Right cardiac atrium (tissue), 5 donors: ENCODE measurements around the gene OPRD1. TPM values are rescaled to one million over a fixed set of nuclear protein-coding genes. Genes with fewer than 3 reads are reported as not detected.
"Not testable (repeated sequence)": the region's sequence is repeated elsewhere in the genome, so short reads cannot be mapped to it uniquely, and the experiment has no call there.

Experiments used
- ATAC-seq, 2 donors: fragments of 200-7000 bp; cut with Tn5 transposase; one replicate each; pipeline versions ENCODE4 v1.8.0 to v1.9.1; 2020; ENCODE audit warnings: moderate library complexity in 2 of 2, mild to moderate bottlenecking in 1 of 2
- DNase-seq, 3 donors: peaks; one replicate each; pipeline ENCODE4 v3.0.0-alpha.2; 2020
- H3K27ac ChIP-seq: one replicate; pipeline ENCODE4 v1.5.1; 2013; ENCODE audit warnings: mild to moderate bottlenecking, low read length, control low read depth, moderate library complexity
- H3K27me3 ChIP-seq: one replicate; pipeline ENCODE4 v1.6.1; 2013; ENCODE audit not compliant: control insufficient read depth, insufficient read depth
- H3K4me1 ChIP-seq: one replicate; pipeline ENCODE4 v1.6.1; 2013; ENCODE audit warnings: low read length; ENCODE audit not compliant: control insufficient read depth, insufficient read depth
- H3K4me3 ChIP-seq: one replicate; pipeline ENCODE4 v1.5.1; 2013; ENCODE audit warnings: low read length, control low read depth
- H3K9me3 ChIP-seq: one replicate; pipeline ENCODE4 v1.6.1; 2013; ENCODE audit warnings: low read length; ENCODE audit not compliant: control insufficient read depth
- WGBS: extraction: QIAGEN DNeasy Blood & Tissue Kit; methylation state at CpG from one replicate; pipeline ENCODE4 v1.1.7; 2013; 5-methylcytosine and 5-hydroxymethylcytosine counted together
- intact Hi-C, 4 donors: fragments of 100-400 bp; cut with DNase I; formaldehyde crosslinking; loops; one replicate each; pipeline versions ENCODE4 v1.11.0 to v1.14.0; 2022 to 2023
- polyA plus RNA-seq: library from polyadenylated mRNA; stranded (reverse); fragments of 200-250 nt; gene quantifications from one replicate; pipeline ENCODE4 v1.2.3, GENCODE V29; 2013
- total RNA-seq, 4 donors: library from RNA; stranded (reverse); fragmentation: NEBNext Ultra II Directional; extraction: Animal tissue kit (Norgen Biotek cat#: 25700); gene quantifications; one replicate each; pipeline ENCODE4 v1.2.1, GENCODE V29; 2021
- donor health status: healthy with polysubstance abuse.
- donor health status: DM: no; HTN: yes; CAD: no.
- donor health status: DM: no; HTN: no; CAD: no.
- donor health status: DM: no; HTN: yes; CAD: no; lungs with severe emphysema.
- donor health status: DM: yes; HTN: yes; CAD: no.

Gene OPRD1
- total and polyA plus RNA-seq, 5 donors, result under 0.01 TPM; not detected in 4

DNA sequence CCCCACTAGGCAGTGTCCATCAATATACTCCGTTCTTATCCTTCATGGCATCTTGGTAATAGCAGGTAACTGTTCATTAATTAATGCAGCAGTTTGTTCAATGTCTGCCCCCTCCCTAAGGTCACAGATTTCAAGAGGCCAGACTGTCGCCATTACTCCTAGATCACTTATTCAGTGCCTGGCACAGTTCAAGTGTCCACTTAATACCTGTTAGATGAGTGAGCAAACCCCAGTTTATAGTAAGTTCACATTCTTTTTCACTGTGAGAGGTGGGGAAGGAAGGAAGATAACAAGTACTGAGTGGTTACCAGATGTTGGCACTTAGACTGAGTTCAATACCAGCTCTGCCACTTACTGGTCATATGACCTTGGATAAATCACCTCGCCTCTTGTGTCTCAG lies 36.4 kb downstream of the OPRD1 start:
- DNase-seq (no peak), ATAC-seq (no peak)
- 79% methylated on average over 3 of the region's 3 CpGs for WGBS
- Histone ChIP-seq H3K9me3 (no peaks in the 10 kb centered on the region), H3K4me1 (no peaks in the 10 kb centered on the region), H3K4me3 (no peak overlapping the region), H3K27me3 (no peaks in the 10 kb centered on the region), H3K27ac (no peak overlapping the region)
- intact Hi-C loops, result no loop called here

DNA sequence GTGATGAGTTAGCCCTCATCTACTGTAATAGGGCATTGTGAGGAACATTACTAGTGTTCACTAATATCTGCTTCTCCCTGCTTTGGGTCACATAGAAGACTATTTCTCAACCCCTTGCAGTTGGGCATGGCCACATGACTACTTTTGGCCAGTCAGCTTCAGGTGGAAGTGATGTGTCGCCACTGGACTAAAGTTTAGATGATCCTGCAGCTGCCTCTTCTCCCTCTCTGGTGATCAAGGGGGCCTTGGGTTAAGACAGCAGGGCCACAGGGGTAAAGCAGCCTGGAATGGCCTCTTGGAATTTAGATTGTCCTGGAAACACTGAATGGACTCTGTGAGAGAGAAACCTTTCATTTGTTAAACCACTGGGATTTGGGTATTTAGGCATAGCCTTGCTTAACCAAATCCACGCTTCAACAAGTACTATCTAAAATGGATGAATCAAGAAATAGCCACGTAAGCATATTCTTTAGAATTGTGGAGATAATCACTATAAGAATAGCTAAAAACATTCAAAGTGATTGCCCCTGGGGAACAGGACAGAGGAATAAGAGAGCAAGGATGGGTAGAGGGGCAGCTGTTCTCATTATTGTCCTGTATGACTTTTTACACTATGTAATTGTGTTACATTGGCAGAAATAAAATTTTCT lies 41.2 kb downstream of the OPRD1 start:
- WGBS, result 73% methylated on average over 3 of the region's 3 CpGs
- Histone ChIP-seq H3K27ac (no peak overlapping the region), H3K4me1 (no peaks in the 10 kb centered on the region), H3K4me3 (no peak overlapping the region), H3K9me3 (no peaks in the 10 kb centered on the region), H3K27me3 (no peaks in the 10 kb centered on the region)
- intact Hi-C loops, result no loop called here
- ATAC-seq (no peak), DNase-seq (no peak)

DNA sequence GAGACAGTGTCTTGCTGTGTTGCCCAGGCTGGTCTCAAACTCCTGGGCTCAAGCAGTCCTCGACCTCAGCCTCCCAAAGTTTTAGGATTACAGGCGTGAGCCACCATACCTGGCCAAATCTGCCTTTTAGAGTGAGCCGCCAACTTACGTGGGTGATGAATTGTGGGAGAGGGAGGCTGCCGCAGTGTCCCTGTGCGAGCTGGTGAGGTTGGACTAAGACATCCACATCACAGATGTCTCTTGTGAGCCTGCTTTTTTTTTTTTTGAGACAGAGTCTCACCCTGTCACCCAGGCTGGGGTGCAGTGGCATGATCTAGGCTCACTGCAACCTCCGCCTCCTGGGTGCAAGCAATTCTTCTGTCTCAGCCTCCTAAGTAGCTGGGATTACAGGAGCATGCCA lies 42.4 kb downstream of the OPRD1 start:
- H3K9me3 ChIP-seq, H3K4me3 ChIP-seq, intact Hi-C loops, H3K27me3 ChIP-seq, DNase-seq, H3K4me1 ChIP-seq, H3K27ac ChIP-seq, ATAC-seq: not testable (repeated sequence)
- 88% methylated on average over 7 of the region's 7 CpGs for WGBS

GRCh38 chr1:28855046-28855445 lies 43.1 kb downstream of the OPRD1 start:
- no peak for ATAC-seq
- Histone ChIP-seq H3K27ac (no peak overlapping the region), H3K4me3 (no peak overlapping the region), H3K4me1 (no peaks in the 10 kb centered on the region), H3K27me3 (no peaks in the 10 kb centered on the region), H3K9me3 (no peaks in the 10 kb centered on the region)
- 71% methylated on average over 8 of the region's 8 CpGs for WGBS
- intact Hi-C loops, result no loop called here
- no peak for DNase-seq

DNA sequence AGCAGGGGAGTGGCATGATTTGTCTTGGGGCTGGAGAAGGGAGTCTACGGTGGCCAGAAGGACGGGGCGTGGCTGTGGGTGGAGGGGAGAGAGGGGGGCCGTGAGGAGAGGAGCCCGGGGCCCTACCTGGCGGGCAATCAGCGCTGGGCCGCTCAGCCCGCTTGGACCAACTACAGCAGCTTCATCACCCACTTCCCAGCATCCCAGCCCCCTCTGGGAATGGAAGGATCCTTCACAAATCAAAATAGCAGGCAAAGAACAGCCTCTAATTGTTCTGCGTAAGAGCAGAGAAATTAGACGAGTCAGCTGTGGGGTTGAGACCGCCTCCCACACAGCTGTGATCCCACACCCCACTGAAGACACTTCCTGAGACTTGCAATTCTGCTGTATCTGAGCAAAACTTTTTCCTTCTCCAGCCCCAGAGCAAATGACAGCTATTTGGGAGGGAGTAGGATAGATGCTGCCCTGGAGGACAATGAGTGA lies 43.5 kb downstream of the OPRD1 start:
- Histone ChIP-seq H3K9me3 (no peaks in the 10 kb centered on the region), H3K4me1 (no peaks in the 10 kb centered on the region), H3K27ac (no peak overlapping the region), H3K4me3 (no peak overlapping the region), H3K27me3 (no peaks in the 10 kb centered on the region)
- intact Hi-C loops, result no loop called here
- DNase-seq (no peak), ATAC-seq (no peak)
- WGBS, result 26% methylated on average over 12 of the region's 12 CpGs

- H3K27ac ChIP-seq, result no peak overlapping the region
- H3K4me3 ChIP-seq, result no peak overlapping the region
- H3K4me1 ChIP-seq, result no peaks in the 10 kb centered on the region
- no peaks in the 10 kb centered on the region for H3K27me3 ChIP-seq
- DNase-seq (no peak), ATAC-seq (no peak)
- 73% methylated on average over 7 of the region's 7 CpGs for WGBS
- no peaks in the 10 kb centered on the region for H3K9me3 ChIP-seq
- intact Hi-C loops, result no loop called here
Measured at GRCh38 chr1:28855969-28856368, 44.0 kb downstream of the OPRD1 start.

GRCh38 chr1:28860332-28861073 lies 48.5 kb downstream of the OPRD1 start:
- Histone ChIP-seq H3K4me1 (no peaks in the 10 kb centered on the region), H3K27me3 (no peaks in the 10 kb centered on the region), H3K9me3 (no peaks in the 10 kb centered on the region), H3K4me3 (no peak overlapping the region), H3K27ac (no peak overlapping the region)
- ATAC-seq, result no peak
- intact Hi-C loops, result no loop called here
- WGBS, result 70% methylated on average over 3 of the region's 3 CpGs
- no peak for DNase-seq

DNA sequence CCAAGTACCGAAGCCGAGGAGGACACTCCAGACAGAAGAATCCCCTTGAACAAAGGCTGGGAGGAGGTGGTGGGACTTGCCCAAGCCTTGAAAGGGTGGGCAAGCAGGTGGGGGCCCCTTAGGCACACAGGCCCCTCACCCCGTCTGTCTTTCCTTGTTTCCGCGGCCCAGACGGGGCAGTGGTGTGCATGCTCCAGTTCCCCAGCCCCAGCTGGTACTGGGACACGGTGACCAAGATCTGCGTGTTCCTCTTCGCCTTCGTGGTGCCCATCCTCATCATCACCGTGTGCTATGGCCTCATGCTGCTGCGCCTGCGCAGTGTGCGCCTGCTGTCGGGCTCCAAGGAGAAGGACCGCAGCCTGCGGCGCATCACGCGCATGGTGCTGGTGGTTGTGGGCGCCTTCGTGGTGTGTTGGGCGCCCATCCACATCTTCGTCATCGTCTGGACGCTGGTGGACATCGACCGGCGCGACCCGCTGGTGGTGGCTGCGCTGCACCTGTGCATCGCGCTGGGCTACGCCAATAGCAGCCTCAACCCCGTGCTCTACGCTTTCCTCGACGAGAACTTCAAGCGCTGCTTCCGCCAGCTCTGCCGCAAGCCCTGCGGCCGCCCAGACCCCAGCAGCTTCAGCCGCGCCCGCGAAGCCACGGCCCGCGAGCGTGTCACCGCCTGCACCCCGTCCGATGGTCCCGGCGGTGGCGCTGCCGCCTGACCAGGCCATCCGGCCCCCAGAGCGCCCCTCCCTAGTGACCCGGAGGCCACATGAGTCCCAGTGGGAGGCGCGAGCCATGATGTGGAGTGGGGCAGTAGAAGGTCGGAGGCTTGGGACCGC lies 50.8 kb downstream of the OPRD1 start:
- DNase-seq, result no peak
- intact Hi-C loops, result no loop called here
- WGBS, result 87% methylated on average over 66 of the region's 66 CpGs

DNA sequence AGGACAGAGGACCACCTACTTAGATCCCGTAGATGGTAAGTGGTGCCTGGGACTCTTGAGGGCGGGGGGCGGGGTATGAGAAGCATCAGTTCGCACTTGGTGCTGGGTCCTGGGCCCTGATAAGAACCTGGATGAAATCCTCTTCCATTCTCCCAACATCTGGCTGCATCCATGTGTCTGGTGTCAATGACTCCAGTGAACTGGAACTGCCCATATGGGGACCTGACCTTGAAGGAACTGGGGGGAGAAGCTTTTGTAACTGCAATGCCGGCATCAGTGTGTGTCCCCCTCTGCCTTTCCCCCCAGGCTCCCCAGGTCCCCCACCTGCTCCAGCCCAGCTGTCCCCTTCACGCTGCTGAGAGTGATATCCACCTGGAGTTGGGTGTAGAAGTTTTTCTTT lies 52.7 kb downstream of the OPRD1 start:
- intact Hi-C loops, result loop anchor here in 1 of 4 donors (5.0 kb wide), 1 partner anchor 62 kb away; no protein-coding TSS in a partner anchor
- WGBS, result 69% methylated on average over 6 of the region's 6 CpGs
- ATAC-seq (no peak), DNase-seq (no peak)
- Histone ChIP-seq H3K4me3 (no peak overlapping the region), H3K27me3 (no peaks in the 10 kb centered on the region), H3K9me3 (no peaks in the 10 kb centered on the region), H3K4me1 (no peaks in the 10 kb centered on the region), H3K27ac (no peak overlapping the region)

More for the DNA sequence above, 50.8 kb downstream of the OPRD1 start:
- Histone ChIP-seq H3K9me3 (no peaks in the 10 kb centered on the region), H3K4me1 (no peaks in the 10 kb centered on the region), H3K4me3 (no peak overlapping the region), H3K27me3 (no peaks in the 10 kb centered on the region), H3K27ac (no peak overlapping the region)
- ATAC-seq, result no peak

GRCh38 chr1:28865997-28866650 lies 54.2 kb downstream of the OPRD1 start:
- H3K4me3 ChIP-seq, result no peak overlapping the region
- WGBS, result 66% methylated on average over 10 of the region's 10 CpGs
- DNase-seq, result no peak
- no peaks in the 10 kb centered on the region for H3K4me1 ChIP-seq
- no peak for ATAC-seq
- no peaks in the 10 kb centered on the region for H3K9me3 ChIP-seq
- intact Hi-C loops, result loop anchor here in 1 of 4 donors (5.0 kb wide), 1 partner anchor 64 kb away; no protein-coding TSS in a partner anchor
- no peaks in the 10 kb centered on the region for H3K27me3 ChIP-seq
- H3K27ac ChIP-seq, result no peak overlapping the region
